ENCODE data around the gene IL10RB. TPM values are rescaled to one million over a fixed set of nuclear protein-coding genes. Genes with fewer than 3 reads are reported as not detected.

The IL10RB gene
- total and polyA plus RNA-seq, 2 of the 13 experiments (the other 11 are each of a cell fraction or from before 2014, with no cell fraction given): 17.4 to 18.2 TPM

GRCh38 chr21:33324291-33325221 is 58.4 kb downstream of the IL10RB start, which contains the start of gene IFNAR1 (continued):
- TF ChIP-seq ZSCAN12 (CRISPR knock-in tag; IDR thresholded peaks at IDR 0.05): no peak
- no peak for TF ChIP-seq MAFK (conservative IDR thresholded peaks at IDR 0.05 in 1 of 2, IDR thresholded peaks at IDR 0.05 in 1 of 2; ENCODE audit: low read length in 2 of 2)
- TF ChIP-seq ZNF691 (CRISPR knock-in tag; IDR thresholded peaks at IDR 0.05; ENCODE audit: borderline replicate concordance, low read depth): peak; percentile 80
- TF ChIP-seq DBP (CRISPR knock-in tag; IDR thresholded peaks at IDR 0.05; ENCODE audit: not compliant biosample characterization): no peak
- peak; percentile 96 for TF ChIP-seq ZNF687 (CRISPR knock-in tag; IDR thresholded peaks at IDR 0.05)
- peak; percentile 77; the same call in 1 of the 2 replicates for TF ChIP-seq FOXC1 (CRISPR knock-in tag; IDR thresholded peaks at IDR 0.05; ENCODE audit: borderline replicate concordance)
- no peak for TF ChIP-seq SYNCRIP (IDR thresholded peaks at IDR 0.05; ENCODE audit: insufficient read depth, low read depth, low read length)
- TF ChIP-seq DNMT3B (CRISPR knock-in tag; conservative IDR thresholded peaks at IDR 0.05): 0 out of 2 replicates have a peak, but pooled peaks have one; percentile 32
- TF ChIP-seq PHB2 (IDR thresholded peaks at IDR 0.05; ENCODE audit: partially characterized antibody): no peak
- peak; percentile 78; the same call in 1 of the 2 replicates for TF ChIP-seq ZNF614 (CRISPR knock-in tag; IDR thresholded peaks at IDR 0.05; ENCODE audit: borderline replicate concordance)
- TF ChIP-seq ZNF607 (CRISPR knock-in tag; IDR thresholded peaks at IDR 0.05; ENCODE audit: borderline replicate concordance): peak; percentile 66
- 0 out of 2 replicates have a peak, but pooled peaks have one; percentile 62 for TF ChIP-seq ZNF670 (CRISPR knock-in tag; IDR thresholded peaks at IDR 0.05; ENCODE audit: borderline replicate concordance)
- TF ChIP-seq ZNF17 (CRISPR knock-in tag; IDR thresholded peaks at IDR 0.05): no peak
- peak; percentile 68; the same call in 1 of the 2 replicates for TF ChIP-seq MEF2D (CRISPR knock-in tag; IDR thresholded peaks at IDR 0.05)
- TF ChIP-seq ZNF816 (CRISPR knock-in tag; IDR thresholded peaks at IDR 0.05; ENCODE audit: borderline replicate concordance): 0 out of 2 replicates have a peak, but pooled peaks have one; percentile 42
- TF ChIP-seq ZNF660 (CRISPR knock-in tag; IDR thresholded peaks at IDR 0.05; ENCODE audit: borderline replicate concordance, low read depth): no peak
- TF ChIP-seq DR1 (CRISPR knock-in tag; IDR thresholded peaks at IDR 0.05): 0 out of 2 replicates have a peak, but pooled peaks have one; percentile 32
- TF ChIP-seq MAX (IDR thresholded peaks at IDR 0.05): peak; percentile 89
- peak; percentile 42; the same call in 1 of the 2 replicates for TF ChIP-seq ZBTB34 (CRISPR knock-in tag; IDR thresholded peaks at IDR 0.05)
- TF ChIP-seq NFYC (CRISPR knock-in tag; IDR thresholded peaks at IDR 0.05): no peak
